ENCODE data around the gene FAM117A.

Gene FAM117A

GRCh38 chr17:49707608-49708514, 56.1 kb downstream of the FAM117A start, which contains the start of gene SLC35B1:
Gene SLC35B1, minus strand, starts transcription at chr17:49707964. Its CDS starts 131 bp downstream, at chr17:49707833.
- DNase-seq (ENCODE audit: low spot score): peak; percentile 100

DNA sequence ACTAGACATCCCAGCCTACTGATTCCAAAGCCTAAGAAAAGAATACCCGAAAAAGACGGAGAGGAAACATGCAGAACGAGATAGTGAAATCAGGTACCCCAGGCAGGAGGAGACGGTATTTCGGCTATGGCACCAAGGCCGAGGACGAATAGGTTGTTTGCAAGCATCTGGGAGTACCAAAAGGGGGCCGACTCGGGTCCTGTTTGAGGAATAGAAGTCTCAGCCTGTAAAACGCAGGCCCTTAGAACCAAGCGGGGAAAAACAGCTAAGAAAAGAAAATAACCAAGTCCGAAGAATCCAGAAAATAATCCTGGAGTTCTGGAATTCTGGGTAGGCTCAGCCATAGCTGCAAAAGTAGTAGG, 56.7 kb downstream of the FAM117A start:
- DNase-seq (ENCODE audit: low spot score): no peak

- DNase-seq (ENCODE audit: low spot score): no peak
These were observed 58.7 kb downstream of the FAM117A start for GRCh38 chr17:49705254-49705653.

DNA sequence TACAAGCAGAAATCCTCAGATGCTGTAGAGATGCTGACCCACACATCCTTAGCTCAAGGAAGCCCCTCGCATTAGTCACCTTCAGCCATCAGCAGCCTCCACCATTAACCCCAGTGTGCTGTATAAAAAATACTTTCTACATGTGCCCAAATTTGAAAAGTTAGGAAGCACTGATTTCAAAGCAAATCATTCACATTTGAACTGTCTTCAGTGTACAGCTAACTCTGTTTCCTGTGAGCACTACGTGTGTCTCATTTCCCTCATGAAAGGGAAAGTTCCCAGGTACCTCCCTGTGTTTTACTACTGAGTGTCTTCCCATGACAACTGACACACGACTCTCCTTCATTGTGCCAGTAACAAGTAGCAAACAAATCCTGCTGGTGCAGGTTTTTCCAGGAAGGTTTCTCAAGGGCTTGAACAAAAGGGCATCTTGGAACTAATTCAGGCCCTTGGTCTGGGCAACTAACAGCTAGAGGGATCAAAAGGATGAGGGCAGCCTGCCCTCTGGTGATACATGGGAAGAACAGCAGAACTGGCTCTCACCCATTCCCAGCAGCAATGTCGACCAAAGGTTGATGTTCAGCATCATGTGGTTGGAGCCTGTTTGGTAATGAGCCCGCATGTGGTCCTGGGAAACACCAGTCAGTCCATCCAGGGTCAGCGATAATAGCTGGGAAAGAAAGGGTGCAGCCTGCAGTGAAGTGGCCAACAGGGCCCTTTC, 60.2 kb downstream of the FAM117A start:
- peak; percentile 53 for DNase-seq (ENCODE audit: low spot score)

GRCh38 chr17:49700960-49701359, 63.0 kb downstream of the FAM117A start:
- no peak for DNase-seq (ENCODE audit: low spot score)

DNA sequence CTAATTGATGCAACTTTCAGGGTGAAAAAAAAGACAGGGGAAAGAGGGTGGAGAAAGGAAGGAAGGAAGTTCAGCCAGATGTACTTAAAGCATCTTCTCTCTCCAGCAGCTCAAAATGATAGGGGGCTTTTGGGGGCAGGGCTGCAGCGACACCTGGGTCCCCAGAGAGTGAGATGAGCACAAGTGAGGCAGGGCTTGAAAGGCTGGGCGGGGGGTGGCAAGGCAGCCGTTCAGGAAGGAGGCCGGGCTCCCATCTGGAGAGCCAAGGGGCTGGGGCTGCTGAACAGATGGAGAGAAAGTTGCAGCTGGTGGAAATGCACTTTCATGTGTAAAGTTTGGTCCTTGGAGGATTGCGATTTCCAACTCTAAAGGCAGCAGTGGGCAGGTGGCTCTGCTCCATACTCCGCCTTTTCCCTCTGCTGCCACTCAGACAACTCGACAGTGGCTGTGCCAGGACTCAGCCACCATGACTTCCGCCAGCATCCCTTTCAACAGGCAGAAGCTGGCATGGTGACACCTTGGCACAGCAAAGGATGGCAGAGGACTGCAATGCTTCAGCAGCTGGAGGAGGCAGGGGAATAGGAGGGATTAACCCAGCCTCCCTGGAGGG, 63.9 kb downstream of the FAM117A start:
- DNase-seq (ENCODE audit: low spot score): no peak

- no peak for DNase-seq (ENCODE audit: low spot score)
These were observed 65.9 kb downstream of the FAM117A start for GRCh38 chr17:49698005-49698404.

- no peak for DNase-seq (ENCODE audit: low spot score)
These were observed 67.6 kb downstream of the FAM117A start for GRCh38 chr17:49696233-49696761.

DNA sequence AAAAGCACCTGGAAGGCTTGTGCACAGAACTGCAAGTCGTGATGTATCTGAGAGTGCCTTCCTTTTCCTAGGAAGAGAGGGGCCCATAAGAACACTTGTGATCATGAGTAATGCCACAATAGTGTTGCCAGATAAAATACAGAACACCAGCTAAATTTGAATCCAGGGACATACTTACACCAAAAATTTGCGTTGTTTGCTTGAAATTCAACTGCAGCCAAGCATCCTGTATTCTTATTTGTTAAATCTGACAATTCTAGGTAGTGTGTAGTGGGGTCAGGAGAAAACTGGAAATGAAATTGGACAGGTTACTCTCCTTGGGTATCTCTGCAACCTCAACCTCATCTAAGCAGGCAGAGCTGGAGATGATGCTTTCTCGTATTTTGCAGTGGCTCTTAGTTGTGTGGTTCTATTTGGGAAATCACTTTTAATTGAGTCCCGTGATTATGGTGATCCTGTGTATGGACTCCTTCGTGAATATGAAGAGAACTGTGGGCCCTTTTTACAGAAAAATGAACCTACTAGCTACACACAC, 68.2 kb downstream of the FAM117A start:
- no peak for DNase-seq (ENCODE audit: low spot score)

DNA sequence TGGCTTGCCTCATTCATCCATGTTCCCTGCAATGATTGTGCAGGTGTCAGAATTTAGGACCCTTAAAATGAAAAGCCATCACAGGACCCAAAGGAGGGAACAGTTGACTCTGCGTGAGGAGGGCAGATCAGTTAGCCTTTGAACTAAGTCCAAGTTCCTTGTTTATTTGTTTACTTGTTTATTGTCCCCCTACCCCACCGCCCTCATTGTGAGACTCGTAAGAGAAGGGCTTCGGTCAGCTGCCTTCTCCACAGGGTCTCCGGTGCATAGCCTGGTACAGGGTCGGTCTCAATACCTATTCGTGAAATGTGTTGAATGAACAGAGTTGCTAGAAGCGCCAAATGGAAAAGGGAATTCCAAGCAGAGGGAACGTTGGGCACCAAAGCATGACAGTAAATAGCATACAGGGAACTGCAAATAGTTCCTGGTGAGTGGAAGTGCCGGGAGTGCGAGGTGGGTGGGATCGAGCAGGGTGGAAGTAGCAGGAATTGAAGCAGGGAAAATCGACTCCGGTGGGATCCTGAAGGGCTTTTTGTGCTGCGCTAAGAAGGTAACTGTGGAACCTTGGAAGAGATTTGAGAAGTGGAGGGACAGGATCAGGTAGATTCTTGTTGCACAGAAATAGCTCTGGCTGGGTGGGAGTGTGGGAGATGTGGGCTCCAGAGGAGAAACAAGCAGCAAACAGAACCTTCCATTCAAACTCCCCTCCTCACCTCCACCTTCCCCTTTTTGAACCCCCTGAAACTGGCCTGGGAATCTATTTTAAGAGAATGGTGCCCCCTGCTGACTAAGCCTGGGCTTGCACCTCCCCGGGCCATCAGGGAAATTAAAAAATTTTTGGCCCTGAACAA, 68.9 kb downstream of the FAM117A start:
- DNase-seq (ENCODE audit: low spot score): peak; percentile 38

DNA sequence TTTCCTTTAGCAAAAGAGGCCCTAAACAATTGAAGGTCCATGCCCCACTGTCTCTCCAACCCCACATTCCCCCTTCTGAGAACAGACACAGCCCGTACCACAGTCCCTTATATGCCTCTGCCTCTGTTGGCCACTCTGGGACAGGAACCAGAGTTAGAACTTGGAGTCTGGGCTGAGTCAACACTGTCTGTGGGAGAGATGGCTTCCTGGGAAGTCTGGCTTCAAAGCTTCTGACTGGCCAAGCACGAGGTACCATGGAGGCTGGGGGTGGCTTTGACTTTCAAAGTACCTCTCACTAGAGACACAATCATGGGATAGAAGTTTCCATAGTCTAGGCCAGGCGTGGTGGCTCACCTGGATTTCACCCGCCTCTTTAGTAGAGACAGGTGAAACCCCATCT, 71.2 kb downstream of the FAM117A start:
- no peak for DNase-seq (ENCODE audit: low spot score)

DNA sequence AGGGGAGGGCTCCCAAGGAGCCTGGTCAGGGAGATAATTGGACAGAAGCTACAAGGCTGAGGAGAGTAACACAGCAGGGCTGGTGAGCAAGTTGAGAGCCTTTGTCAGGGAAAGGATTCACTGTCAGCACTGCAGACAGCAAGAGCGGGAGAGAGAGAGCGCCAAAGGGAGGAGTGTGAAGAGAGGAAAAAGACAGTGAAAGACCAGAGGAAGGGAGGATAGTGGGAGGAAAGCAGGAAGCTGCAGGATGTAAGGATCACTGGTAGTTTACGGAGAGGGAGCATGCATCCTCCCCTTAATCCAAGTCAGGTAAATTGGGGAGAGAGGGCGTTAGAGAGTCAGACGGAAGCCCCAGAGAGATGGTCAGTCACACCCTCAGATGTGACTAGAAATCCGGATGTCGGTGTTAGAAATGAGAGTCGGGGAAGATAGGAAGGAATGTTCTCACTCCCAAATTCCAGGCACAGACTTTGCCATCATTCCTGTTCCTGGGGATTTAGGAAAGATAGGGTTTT, 72.2 kb downstream of the FAM117A start:
- DNase-seq (ENCODE audit: low spot score): peak; percentile 42

GRCh38 chr17:49691086-49691676, 72.8 kb downstream of the FAM117A start:
- peak; percentile 81 for DNase-seq (ENCODE audit: low spot score)

- no peak for DNase-seq (ENCODE audit: low spot score)
These were observed 73.7 kb downstream of the FAM117A start for GRCh38 chr17:49690256-49690655.

GRCh38 chr17:49688848-49689247, 75.1 kb downstream of the FAM117A start:
- no peak for DNase-seq (ENCODE audit: low spot score)

- peak; percentile 60 for DNase-seq (ENCODE audit: low spot score)
These were observed 75.9 kb downstream of the FAM117A start for GRCh38 chr17:49687878-49688491.

GRCh38 chr17:49681106-49681979, 82.6 kb downstream of the FAM117A start:
- no peak for DNase-seq (ENCODE audit: low spot score)

DNA sequence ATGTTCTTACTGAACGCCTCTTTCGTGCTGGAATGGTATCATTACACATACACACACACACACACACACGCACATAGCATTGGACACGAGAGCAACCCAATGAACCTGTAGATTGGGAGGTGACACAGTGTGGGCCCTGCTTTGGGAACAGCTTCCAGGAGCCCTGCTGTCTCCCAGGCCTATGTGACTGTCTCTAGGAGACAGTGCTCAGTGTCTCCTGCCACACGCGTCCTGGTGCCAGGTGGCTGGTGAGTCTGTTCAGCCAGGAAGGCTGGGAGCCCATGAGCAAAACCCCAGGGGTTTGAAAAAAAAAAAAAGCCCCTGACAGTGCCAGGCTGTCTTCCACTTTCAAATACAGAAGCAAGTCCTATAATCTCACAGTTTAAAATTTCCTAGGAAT, 83.6 kb downstream of the FAM117A start:
- DNase-seq (ENCODE audit: low spot score): no peak

Data from hepatic stellate cell (primary cell).